ENCODE results near the gene SETBP1.

Gene SETBP1

DNA sequence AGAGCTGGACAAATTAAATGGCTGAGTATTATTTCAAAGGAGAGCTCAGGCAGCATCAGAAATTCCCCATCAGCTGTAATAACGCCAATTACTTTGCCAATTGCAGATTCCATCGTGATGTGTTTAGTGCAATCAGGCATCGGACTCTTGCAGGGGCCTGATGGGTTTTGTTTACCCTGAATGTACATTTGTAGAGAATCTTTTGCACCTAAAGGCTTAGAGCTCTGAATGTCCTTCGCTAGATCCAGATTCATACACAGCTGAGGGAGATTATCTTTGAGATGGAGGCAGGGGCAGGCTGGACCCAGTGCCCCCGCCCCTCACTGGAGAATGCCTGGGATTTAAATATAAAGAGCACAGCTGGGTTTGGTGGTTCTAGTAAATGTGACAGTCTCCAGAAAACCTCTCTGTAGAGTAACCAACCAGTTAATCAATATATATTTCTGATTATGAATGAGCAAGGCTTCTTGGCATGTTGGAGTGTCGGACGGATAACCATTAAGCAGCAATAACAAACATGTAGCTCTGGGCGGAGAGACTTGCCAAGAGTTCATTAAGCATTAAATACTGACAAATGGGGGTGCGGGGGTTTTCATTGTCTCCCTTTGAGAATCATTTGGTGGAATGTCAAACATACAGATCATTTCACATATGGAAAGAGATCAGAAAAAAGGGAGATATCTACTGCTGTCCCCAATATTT, 200.9 kb downstream of the SETBP1 start:
- DNase-seq: no peak

DNA sequence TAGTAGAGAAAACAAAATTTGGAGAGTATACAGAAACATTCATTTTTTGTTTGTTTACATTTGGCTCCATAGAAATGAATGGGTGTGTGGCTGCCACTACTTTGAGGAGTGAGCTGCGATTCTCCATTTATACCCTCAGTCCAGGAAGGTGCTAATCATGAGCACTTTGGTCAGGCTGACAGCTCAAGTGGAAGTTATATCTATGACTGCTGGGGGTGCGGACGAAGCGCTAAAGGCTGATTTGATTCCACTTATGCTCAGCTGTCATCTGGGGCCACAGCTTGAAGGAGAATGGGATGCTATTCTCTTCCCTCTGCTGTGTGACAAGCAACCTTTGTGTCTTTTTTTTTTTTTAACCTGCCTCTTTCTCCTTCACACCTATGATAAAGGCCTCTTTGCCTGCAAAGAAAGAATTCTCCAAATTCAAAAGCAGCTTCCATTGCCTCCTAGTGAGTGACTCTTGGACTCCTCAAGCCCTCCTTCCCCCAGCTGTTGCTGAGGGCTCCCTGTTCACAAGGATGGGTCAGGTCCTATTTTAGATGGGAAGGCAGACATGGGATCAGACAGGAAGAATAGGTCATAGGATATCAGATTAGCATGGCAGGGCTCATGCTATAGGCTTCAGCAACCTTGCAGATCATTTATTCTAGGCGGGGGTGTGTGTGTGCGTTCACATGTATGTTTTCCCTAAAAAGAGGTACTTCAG, 201.6 kb downstream of the SETBP1 start:
- no peak for DNase-seq

DNA sequence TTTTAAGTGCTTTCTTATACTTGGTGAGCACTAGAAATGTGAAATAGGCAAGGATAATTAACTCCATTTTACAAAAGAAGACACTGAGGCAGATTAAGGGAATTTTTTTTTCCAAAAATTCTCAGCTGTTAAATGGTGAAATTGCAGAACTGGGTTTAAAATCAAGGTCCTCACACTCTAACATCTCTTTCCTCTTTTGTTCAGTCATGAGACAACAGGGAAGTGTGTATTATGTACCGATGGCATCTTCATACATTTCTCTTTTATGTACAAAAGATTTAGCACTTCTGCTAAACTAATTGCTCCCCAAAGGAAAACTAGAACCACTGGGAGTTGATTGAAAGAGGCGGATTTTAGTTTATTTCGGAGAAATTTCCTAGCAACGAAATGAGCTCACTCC, 203.0 kb downstream of the SETBP1 start:
- DNase-seq: no peak

DNA sequence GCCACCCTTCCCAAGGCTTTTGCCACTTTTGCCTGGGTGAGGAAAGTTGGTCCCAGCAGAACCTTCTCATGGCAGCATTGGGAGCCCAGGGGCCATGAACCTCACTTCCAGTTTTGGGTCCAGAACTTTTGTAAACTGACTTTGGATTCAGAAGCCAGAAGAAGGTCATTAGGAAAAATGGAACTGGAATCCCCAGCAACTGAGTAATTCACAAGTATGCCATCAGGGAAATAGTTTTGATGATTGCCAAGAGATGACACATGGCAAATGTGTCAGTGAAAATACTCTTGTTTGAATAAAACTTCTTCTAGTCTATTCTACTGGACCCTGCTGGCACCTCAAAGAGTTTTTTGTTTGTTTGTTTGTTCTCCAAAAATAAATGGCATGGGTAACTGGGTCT, 203.7 kb downstream of the SETBP1 start:
- DNase-seq: no peak

DNA sequence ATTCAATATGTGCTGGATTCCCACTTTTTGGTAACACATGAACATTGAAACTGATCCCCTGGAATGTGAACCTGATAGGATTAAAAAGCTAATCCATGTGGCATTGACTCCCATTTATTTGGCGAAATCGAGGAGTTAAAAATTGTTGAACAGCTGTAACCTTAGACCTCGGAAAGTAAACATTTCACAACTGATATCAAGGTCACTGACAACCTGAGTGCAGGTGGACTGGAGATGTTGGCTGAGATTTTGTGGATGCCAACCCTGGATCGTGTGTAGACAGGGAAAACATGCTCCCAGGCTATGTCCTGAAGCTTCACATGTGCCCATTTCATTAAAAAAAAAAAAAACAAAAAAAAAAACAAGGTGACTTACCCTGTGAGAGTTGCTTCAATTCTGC, 204.8 kb downstream of the SETBP1 start:
- no peak for DNase-seq

DNA sequence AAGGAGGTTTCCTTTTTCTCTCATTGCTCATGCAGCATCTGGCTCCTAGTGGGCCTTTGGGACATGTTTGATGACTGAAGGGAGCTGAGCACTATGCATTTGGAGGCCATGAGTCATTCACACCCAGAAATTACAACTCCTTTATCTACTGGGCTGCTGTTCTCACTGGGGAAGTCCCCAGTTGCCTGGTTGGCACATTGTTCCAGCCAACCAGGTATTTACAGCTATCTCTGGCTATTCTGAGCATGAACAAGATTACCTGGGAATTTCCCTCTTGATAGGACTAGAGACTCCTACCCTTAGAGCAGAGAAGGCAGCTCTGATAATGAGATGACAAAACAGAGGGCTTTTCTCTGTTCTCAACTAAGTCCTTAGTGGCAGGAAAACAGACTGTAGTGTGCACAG, 206.5 kb downstream of the SETBP1 start:
- DNase-seq: no peak

DNA sequence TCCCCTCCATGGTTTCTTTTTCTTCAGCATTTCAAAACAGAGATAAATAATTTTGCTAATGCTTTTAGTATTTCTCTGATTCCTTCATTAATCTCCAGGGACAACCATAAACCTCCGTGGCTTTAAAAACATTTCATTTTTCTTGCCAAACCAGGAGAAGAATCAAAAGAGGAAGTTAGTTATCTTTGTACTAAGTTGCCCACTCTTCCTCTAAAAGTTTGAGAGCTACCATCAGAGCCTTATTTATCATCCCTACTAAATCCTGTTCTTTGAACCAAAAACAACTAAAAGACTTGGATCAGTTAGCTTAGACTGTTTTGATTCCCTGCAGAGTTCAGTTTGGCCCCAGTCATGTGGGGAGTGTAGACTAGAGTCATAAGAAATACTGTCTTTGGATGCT, 208.4 kb downstream of the SETBP1 start:
- no peak for DNase-seq

DNA sequence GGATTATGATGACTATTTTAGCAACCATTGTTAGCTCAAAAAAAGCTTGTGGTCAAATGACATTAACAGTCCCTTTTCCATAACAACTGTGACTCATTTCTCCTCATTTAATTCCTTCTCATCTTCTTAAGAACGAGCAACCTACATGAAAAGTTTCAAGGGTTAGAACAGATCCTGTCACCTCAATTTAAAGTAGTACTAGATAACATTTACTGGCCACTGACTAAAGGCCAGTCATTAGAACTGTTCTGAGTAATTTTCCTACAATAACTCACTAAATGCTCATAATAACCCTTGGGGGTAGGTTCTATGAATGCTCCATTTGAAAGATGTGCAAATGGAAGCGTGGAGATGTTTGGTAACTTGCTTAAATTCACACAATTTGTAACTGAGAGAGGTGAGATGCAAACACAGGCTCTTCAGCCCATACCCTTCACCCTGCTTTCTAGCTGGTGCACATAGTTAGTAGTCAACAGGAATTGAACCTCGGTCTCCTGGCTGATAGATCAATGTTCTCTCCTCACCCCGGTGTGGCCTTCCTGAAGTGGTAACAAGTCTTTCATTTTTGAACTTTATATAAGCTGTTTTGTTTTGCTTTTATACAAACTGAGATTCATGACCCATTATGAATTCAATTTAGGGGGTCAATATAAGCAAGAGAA, 212.5 kb downstream of the SETBP1 start:
- no peak for DNase-seq

DNA sequence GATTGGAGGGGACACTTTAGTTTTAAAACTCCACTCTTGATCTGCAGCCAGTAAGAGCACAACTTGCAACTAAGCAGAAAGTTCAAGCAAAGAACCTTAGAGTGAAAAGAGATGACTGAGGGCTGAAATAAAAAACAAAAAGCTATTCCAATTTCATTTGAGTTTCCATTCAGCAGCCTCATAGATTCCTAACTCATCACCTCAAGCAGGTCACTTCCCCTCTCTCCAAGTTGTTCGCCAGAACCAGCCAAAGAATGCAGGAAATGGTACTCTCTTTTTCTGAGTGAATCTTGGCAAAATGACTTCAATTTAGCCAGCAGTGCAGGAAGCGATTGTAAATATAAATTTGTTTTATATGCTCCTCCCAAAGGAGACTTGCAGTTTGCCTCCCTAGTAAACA, 213.3 kb downstream of the SETBP1 start:
- no peak for DNase-seq

DNA sequence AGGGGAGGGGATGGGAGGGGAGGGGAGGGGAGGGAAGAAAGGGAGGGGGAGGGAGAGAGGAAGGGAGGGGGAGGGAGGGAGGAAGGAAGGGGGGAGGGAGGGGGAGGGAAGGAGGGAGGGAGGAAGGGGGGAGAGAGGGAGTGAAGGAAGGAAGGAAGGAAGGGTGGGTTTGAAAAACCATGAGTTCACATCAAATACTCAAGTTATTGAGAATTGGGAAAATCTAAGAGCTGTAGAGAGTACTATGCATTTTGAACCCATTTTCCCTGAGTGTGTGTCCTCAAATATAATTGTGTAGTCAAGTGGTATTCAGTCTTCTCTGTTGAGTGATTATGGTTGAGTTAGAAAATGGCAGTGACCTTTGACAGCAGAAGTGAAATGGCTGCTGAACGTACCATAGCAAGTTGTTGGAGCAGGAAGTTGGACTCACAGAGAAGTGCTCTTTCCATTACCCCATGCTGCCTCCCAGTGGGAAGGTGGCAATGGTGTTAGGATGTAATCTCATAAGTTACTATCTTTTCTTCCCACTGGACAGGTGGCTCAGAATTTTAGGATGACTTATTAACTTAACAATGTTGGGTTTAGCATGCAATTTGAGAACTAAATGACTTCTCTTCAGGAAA, 214.6 kb downstream of the SETBP1 start:
- no peak for DNase-seq

DNA sequence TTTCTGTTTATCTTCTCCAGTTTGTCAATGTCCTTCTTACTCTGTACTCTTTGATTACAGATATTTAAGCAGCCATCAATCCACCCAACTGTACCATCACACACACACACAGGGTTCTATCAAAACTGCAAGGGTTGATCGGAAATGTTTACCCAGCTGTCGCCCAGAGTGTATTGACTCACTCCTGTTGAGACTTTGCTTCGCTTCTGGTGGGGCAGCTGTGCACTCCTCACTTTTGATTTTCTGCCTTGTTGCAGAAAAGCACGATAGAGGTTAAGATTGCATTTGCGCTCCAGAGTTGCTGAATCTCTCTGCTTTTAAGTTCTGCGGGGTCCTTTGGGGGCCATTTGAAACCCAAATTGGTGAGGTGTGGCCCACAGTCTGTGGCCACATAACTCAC, 216.2 kb downstream of the SETBP1 start:
- DNase-seq: peak; percentile 57

DNA sequence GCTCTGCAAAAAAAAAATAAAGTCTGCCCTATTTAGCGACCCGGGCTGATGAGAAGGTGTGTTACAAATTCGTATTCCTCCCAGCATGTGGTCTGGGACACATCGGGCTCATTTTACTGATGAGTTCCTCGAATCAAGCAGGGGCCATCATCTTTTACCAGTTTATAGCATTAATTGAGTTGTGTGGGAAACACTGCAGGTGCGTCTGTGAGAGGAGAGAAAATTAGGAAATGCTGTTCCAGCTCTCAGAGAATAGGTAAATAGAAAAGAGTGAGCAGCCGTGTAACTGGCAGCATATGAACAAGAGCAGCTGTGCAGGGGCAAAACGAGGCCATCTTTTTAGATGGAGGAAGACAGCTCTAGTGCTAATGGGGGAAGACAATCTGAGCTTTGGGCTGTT, 216.7 kb downstream of the SETBP1 start:
- DNase-seq: peak; percentile 43

DNA sequence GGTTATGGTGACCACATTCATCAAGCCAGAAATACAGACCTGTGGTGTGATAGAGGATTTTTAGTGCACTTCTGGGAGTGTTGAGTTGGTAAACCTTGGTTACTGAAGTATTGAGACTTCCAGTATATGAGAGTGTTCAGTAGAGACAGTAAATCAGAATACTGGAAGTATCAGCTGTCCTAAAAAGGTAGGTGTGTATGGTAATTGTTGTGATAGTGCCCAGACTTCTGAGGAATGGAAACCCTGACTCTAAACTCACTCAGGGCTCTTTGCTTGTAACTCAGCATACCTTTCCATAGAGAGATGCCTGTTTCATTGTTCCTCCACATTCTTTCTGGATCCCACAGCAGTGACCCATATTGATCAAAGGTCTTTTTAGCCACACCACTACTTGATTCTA, 217.1 kb downstream of the SETBP1 start:
- no peak for DNase-seq

DNA sequence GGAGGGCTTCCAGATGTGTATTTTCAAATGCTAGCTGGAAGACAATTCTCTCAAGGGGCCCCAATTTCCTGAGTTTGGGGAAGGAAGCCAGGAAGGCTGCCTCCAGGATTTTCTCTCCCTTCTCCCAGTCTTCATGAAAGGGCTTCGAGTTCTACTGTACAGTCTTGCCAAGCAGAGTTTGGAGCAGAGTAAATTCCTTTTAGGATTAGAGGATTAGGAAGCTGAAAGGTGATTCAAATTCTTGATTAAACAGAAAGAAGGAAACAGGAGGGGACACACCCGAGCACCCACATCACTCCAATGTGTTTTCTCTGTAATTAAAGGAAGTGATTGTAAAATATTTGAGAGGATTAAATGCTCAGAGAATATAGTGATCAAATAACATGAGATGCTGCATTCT, 217.8 kb downstream of the SETBP1 start:
- DNase-seq: no peak

DNA sequence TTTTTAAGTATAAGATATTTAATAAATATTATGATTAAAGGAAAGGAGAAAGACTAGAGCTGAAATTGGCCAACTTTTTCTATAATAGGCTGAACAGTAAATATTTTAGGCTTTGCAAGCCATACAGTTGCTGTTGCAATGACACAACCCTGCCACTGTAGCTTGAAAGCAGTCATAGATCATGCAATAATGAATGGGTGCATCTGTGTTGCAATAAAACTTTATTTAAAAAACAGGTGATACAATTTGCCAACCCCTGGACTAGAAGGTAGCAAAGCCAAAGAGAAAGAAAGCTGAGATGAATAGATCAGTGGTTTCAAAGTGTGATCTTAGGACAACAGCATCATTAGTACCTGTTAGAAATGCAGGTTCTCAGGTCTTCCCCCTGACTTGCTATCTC, 219.1 kb downstream of the SETBP1 start:
- DNase-seq: no peak

DNA sequence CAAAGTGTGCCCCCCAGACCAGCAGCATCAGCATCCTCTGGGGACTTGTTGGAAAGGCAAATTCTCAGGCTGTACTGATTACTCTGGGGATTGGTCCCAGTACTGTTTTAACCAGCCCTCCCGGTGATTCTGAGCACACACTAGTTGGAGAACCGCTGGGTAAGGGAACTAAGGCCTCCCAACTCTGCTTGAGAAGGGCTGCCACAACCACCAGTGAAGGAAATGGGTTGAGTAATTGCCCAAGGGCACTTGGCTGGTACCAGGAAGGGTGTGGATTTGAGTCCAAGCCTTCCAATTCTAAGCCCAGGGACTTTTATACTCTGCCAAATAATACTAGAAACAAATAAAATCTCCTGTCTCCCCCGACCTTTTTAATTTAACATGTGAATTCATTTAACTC, 219.9 kb downstream of the SETBP1 start:
- no peak for DNase-seq

DNA sequence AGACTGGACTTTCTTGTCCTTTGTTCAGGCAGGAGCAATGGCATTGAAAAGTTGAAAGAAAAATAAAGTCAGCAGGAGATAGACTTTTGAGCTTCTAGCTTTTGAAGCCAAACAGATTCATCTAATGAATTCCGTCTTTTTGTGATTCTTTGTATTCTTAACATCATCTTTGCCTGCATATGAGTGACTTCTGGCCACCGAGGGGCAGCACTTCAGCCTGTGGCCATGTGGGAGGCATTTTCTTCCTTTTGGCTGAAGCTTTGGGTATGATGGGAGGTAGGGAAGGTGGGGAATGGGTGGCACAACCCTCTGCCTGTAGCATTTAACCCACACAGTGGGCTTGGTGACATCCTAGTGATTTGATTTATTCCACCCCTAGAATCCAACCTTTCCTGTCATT, 220.6 kb downstream of the SETBP1 start:
- no peak for DNase-seq

DNA sequence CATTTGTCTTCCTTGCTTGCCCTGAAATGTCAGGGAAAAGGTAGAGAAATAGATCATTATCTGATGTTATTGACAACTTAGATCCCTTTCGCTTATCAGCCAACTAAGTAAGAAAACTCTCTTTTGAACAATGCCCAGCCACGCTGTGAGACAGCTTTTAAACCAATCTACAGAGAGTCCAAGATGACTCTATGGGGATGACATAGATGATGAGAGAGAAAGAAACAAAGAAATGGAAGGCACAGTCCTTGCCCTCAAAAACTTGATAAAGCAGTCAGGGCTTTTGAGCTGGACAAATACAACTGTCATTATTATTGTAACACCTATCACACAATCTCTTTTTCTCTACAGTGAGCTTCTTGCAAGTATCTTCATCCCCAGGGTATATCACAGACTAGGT, 222.6 kb downstream of the SETBP1 start:
- no peak for DNase-seq

DNA sequence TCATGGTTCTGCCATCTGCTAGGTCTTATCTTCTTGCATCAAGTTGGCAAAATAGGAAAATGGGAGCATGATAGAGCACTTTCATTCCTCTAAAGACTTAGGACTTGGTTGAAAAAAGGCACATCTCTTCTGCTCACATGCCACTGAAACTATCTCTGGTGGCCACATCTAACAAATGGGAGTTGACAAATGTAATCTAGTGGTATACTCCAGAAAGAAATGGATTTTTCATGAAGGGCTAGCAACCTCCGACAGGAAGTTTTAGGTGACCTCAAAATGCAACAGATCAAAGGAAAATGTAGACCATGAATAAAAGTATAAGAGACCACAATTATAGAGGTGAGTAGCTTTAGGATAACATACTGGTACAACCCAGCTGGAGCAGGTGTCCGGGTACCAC, 224.1 kb downstream of the SETBP1 start:
- no peak for DNase-seq

DNA sequence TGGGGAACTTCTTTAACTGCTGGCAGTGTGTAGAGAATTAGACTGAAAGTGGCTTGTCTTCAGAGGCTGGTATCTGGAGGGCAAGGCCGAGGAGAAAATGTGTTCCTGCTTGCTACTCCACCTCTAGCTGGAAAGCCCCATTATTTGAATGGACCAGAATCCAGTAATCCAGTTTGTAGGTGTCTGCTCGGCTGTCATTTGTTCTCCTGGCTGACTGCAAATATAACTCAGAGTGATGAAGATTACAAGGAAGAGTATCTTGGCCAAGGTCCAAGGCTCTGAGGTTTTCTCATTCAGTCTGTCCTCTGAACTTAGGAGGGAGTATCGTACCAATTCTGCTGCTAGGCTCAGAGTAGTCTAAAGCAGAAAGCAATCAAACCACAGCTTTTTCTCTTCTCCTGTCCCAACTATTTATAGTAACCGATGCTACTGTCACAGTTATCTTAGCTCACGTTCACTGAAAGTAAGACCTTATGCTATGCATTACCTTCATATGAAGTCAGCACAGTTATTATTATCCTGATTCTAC, 228.6 kb downstream of the SETBP1 start:
- DNase-seq: no peak

DNA sequence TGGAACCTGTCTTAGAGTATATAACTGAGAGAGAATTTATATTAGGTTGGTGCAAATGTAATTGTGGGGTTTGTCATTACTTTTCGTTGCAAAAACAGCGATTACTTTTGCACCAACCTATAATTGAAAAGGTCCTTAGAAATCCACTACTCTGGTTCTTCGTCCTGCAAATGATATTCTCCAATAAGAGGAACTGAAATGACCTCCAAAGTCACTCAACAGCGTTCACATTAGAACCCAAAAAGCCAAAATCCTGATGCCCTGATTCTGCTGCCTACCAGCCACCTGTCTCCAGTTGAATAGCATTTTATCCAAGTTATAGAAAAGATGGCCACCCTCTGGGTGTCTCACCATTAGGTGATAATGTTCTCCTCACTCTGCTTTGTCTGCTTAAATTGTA, 230.6 kb downstream of the SETBP1 start:
- no peak for DNase-seq

DNA sequence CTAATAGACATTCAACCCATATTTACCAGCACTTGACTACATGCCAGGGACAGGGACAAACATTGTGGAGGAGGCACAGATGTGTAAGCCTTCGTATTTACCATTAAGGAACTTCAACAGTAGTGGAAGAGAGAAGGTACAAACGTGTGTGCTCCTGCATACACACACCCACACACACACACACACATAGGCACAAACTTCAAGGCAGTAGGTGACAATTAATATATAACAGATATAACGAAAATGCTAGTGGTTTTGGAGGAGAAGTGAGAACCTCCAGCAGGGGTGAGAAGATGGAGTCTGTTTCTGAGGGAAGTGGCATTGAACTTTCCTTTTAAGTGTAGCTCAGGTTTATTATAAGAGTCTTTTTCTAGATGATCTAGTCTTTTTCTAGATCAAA, 231.1 kb downstream of the SETBP1 start:
- no peak for DNase-seq

DNA sequence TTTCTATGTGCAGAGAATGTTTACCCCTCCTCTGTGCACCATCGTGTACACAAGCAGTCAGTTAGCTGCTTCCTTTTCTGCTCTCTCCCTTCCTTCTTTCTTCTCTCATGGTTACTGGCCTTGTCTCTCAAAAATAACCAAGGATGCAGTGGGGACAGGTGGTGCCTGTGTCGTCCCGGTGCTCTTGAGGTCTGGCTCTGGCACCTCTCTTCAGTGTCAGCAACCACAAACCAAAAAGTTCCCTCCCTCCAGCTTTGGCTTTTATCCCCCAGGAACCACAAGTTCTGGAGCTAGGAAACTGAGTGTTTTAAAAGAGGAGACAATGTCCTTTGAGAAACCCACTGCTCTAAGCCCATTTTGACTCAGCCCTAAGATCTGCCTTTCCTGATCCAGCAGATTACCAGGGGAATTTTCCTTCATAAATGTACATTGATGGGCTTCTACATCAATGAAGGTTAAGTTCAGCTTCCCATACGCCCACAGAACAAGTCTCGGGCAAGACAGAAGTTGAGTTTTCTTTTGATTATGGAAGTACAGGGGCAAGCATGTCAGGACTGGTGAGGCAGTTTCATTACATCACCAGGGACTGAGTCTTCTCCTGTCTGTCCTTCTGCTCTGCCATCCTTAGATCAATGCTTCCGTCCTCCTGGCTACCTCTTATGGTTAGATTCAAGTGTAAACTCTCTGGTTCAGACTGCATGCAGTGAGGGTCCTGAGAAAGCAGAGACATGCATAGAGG, 232.2 kb downstream of the SETBP1 start:
- DNase-seq: no peak

Data from NCI-H2029 treated with DMSO at 0.1 percent for 48 hours (cell line).